ENCODE results near the gene SPACA9.

SPACA9 gene

GRCh38 chr9:132862533-132862932 is 16.2 kb upstream of the SPACA9 start:
- no peak for DNase-seq (ENCODE audit: low read depth in 2 of 3, low spot score in 1 of 3)

GRCh38 chr9:132863096-132863495 is 15.6 kb upstream of the SPACA9 start:
- no peak for DNase-seq (ENCODE audit: low read depth in 2 of 3, low spot score in 1 of 3)

- DNase-seq (ENCODE audit: low read depth in 2 of 3, low spot score in 1 of 3), result no peak
These were observed 14.4 kb upstream of the SPACA9 start for GRCh38 chr9:132864277-132864676.

- DNase-seq (ENCODE audit: low read depth in 2 of 3, low spot score in 1 of 3), result no peak
These were observed 14.0 kb upstream of the SPACA9 start for GRCh38 chr9:132864691-132865090.

- no peak for DNase-seq (ENCODE audit: low read depth in 2 of 3, low spot score in 1 of 3)
These were observed 11.8 kb upstream of the SPACA9 start for GRCh38 chr9:132866898-132867297.

- DNase-seq (ENCODE audit: low read depth in 2 of 3, low spot score in 1 of 3), result no peak
These were observed 9.4 kb upstream of the SPACA9 start for GRCh38 chr9:132869266-132869665.

- DNase-seq (ENCODE audit: low read depth in 2 of 3, low spot score in 1 of 3), result no peak
These were observed 5.3 kb upstream of the SPACA9 start for GRCh38 chr9:132873403-132873802.

- no peak for DNase-seq (ENCODE audit: low read depth in 2 of 3, low spot score in 1 of 3)
These were observed 3.5 kb upstream of the SPACA9 start for GRCh38 chr9:132875159-132875558.

GRCh38 chr9:132876849-132877248 is 1.8 kb upstream of the SPACA9 start:
- DNase-seq (ENCODE audit: low read depth in 2 of 3, low spot score in 1 of 3), result no peak

- no peak for DNase-seq (ENCODE audit: low read depth in 2 of 3, low spot score in 1 of 3)
These were observed 1.3 kb upstream of the SPACA9 start for GRCh38 chr9:132877458-132877823.

- DNase-seq (ENCODE audit: low read depth in 2 of 3, low spot score in 1 of 3), result peak; percentile 42 to 67 (median 57)
These were observed 639 bp upstream of the SPACA9 start, which contains the start of gene AK8 for GRCh38 chr9:132877824-132878694. Gene AK8, minus strand, starts transcription at chr9:132878284. Its CDS starts 29 bp downstream, at chr9:132878255.

- no peak for DNase-seq (ENCODE audit: low read depth in 2 of 3, low spot score in 1 of 3)
These were observed 992 bp downstream of the SPACA9 start for GRCh38 chr9:132879457-132880323.

GRCh38 chr9:132880324-132880661 is 1.6 kb downstream of the SPACA9 start:
- no peak for DNase-seq (ENCODE audit: low read depth in 2 of 3, low spot score in 1 of 3)

GRCh38 chr9:132881826-132882225 is 3.1 kb downstream of the SPACA9 start:
- no peak for DNase-seq (ENCODE audit: low read depth in 2 of 3, low spot score in 1 of 3)

- DNase-seq (ENCODE audit: low read depth in 2 of 3, low spot score in 1 of 3), result no peak
These were observed 3.9 kb downstream of the SPACA9 start for GRCh38 chr9:132882616-132883015.

GRCh38 chr9:132883349-132884294 is 4.9 kb downstream of the SPACA9 start:
- DNase-seq (ENCODE audit: low read depth in 2 of 3, low spot score in 1 of 3), result no peak

- DNase-seq (ENCODE audit: low read depth in 2 of 3, low spot score in 1 of 3), result no peak
These were observed 7.1 kb downstream of the SPACA9 start for GRCh38 chr9:132885720-132886333.

GRCh38 chr9:132886334-132886725 is 7.6 kb downstream of the SPACA9 start:
- no peak for DNase-seq (ENCODE audit: low read depth in 2 of 3, low spot score in 1 of 3)

GRCh38 chr9:132887181-132888120 is 8.8 kb downstream of the SPACA9 start:
- DNase-seq (ENCODE audit: low read depth in 2 of 3, low spot score in 1 of 3), result no peak

GRCh38 chr9:132888151-132888550 is 9.5 kb downstream of the SPACA9 start:
- no peak for DNase-seq (ENCODE audit: low read depth in 2 of 3, low spot score in 1 of 3)

Measured in stimulated activated CD4-positive, alpha-beta T cell treated with anti-CD3 and anti-CD28 coated beads, Interleukin-12 subunit alpha, Interleukin-12 subunit beta, amount 100 ng/mL, for 48 hours (primary cell).